ENCODE data around the gene PXYLP1.
"Not testable (repeated sequence)": the region's sequence is repeated elsewhere in the genome, so short reads cannot be mapped to it uniquely, and the experiment has no call there.

Gene PXYLP1, protein sequence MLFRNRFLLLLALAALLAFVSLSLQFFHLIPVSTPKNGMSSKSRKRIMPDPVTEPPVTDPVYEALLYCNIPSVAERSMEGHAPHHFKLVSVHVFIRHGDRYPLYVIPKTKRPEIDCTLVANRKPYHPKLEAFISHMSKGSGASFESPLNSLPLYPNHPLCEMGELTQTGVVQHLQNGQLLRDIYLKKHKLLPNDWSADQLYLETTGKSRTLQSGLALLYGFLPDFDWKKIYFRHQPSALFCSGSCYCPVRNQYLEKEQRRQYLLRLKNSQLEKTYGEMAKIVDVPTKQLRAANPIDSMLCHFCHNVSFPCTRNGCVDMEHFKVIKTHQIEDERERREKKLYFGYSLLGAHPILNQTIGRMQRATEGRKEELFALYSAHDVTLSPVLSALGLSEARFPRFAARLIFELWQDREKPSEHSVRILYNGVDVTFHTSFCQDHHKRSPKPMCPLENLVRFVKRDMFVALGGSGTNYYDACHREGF

DNA sequence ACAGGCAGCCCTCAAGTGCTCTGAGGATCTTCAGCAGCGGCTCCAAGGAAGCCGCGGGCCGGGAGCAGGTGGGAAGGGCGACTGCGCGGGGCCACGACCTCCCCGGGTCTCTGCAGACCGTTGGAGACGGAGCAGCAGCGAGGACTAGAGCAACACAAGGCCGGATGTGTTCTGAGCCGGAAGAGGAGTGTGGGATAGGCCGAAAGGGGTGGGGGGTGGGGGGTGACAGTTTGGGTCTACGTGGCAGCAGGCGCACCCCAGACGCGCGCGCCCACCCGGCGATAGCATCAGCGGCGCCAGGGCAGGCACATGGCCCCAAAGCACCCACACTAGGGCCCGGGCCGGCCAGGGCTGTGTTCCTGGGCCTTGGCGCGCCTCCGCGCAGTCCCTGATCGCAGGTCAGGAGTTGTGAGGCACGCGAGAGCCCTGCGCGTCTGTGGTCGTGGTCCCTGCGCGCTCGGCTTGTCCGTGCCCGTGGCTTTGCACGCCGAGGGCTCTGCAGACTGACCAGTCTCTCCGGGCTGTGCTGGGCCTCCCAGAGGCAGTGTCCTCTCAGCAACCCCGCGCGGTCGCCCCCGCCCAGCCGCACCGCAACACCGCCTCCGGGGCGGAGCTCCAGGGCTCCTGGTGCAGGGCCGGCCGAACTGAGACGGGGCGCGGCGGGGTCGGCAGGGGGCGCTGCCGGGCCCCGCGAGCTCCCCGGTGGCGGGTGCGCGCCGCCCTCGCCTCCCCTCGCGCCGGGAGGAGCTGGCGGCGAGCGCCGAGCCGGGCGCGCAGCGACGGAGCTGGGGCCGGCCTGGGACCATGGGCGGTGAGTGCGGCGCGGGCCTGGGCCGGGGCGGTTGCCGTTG is at the start of gene PXYLP1:
TSS of gene PXYLP1 (plus strand) at position 725 of the 851 bp plus-strand sequence. CDS start 28,351 bp downstream, outside the sequence.
- peak; percentile 87 for DNase-seq

DNA sequence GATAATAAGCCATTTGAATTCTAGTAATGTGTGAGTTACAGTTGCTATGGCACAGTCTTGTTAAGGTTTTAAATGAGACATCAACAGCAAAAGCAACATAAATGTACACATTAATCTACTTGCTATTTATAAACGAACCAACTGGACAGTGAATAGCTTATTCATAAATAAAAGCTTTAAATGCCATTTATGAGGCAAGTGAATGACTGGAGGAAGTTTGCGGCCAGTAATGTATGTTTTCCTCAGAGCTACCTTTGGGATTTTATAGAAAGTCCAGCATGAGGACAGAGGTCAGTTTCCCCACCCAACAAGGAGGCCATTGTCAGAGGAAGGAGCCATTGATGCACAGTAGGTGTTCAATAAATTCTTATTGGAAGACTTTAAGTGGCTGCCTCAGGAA is 48.0 kb upstream of the PXYLP1 start:
- DNase-seq, result no peak

DNA sequence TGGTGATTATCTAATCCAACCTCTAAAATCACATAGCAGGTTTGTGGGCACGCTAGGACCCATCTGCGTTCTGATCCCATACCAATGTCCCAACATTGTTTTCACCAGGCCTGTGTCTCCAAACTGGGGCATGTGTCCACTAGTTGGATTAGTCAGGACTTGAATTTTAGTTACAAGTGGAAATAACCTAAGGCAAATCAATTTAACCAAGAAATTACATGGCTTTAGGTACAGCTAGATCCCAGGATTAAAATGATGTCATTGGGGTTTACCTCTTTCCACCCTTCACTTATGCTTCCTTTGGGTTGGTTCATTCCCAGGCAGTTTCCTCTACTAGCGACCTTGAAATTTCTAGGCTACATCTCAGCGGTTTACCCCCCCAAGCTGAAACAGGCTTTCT is 47.2 kb upstream of the PXYLP1 start:
- DNase-seq, result no peak

DNA sequence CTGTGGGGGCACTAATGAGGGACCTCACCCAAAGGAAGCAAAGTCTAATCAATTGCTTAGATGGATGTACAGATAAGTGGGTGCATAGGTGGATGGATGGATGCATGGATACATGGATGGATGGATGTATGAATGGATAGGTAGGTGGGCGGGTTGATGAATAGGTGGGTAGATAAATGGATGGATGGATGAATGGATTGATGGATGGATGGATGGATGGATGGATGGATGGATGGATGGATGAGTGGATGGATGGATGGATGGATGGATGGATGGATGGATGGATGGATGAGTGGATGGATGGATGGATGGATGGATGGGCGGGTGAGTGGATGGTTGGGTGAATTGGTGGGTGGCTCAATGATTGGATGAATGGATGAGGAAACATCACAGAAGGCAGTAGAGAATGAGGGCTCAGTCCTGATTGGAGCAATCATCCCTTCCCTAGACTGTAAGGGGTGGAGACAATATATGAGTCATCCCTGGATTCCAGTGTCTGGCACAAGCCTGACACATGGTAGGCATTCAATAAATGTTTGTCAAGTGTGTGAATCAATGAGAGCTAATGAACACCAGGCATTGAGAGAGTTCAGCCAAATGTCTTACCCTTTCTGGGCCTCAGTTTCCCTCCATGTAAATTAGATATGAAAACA is 40.4 kb upstream of the PXYLP1 start:
- DNase-seq, result no peak

DNA sequence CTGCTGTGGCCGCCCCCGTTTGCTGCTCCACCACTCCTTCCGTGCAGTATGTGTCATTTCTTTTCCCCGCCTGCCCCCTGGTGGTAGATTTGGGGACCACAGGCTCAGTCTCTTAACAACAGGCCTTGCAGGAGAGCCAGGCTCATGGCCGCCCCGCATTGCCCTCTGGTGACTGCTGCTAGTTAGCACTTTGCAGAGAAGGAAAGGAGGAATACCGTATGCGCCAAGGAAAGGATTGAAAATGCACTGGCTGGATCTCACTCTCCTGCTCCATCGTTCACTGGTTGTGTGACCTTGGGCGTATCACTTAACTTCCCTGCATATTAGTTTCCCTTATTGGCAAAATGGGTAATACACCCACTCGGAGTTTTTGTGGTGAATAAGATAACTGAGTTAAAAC is 39.3 kb upstream of the PXYLP1 start:
- peak; percentile 91 for DNase-seq

DNA sequence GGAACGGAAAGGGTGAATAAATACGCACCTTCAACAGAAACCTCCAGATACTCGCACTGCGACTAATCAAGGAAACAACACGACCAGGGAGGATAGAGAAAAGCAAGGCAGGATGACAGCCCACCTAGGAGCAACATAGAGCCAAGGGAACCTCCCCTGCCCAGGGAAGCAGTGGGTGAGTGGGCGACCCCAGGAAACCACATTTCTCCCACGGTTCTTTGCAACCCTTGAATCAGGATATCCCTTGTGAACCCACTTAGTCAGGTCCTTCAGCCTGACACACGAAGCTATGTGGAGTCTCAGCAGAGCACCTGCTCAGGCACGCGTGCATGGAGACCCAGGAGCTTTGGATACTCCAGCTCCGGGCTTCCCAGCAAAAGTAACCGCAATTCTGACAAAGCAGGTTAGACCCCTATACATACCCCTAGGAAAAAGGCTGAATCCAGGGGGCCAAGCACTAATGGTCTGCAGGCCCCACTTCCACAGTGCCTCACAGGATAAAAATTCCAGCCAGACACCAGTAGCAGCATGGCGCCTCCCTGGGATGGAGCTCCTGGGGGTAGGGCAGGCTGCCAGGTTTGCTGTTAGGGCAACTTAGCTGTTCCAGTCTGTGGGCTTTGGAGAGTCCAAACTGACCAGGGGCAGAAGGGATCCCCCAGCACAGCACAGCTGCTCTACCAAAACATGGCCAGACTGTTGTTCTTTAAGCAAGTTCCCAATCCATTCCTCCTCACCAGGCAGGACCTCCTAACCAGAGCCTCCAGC is 38.4 kb upstream of the PXYLP1 start:
- no peak for DNase-seq

DNA sequence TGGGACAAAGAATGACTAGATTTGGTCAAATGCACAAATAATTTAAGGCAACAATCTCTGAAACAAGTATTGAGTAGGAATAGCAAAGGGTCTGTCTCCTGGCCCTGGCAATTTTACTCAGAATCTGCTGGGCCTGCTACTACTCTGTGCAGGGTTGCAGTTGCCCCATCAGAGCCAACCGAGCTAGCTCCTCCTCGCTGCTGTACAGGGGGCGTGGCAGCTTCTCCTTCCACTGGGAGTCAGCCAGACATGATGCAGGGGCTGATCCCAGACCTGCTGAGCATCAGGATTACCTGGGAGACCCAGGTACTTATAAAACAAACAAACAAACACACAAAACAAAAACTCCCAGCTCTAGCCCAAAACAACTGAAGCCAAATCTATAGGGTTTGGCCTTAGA is 30.5 kb upstream of the PXYLP1 start:
- no peak for DNase-seq

DNA sequence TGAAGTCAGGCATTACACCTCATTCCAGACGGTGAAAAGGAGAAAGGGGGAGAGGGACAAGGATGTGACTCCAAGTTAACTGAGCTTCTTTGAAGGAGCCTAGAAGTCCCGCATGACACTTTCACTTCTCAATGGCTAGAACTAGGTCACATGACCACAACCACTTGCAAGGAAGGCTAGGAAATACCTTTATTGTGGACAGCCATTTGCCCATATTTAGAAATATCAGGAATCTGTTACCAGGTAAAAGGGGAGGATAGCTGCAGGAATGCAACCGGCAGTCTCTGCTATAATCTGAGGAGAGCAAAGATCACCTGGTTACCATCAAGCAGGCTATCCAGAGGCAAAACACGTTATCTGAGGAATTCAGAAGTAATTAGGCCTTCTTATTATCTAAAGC is 28.9 kb upstream of the PXYLP1 start:
- DNase-seq, result no peak

DNA sequence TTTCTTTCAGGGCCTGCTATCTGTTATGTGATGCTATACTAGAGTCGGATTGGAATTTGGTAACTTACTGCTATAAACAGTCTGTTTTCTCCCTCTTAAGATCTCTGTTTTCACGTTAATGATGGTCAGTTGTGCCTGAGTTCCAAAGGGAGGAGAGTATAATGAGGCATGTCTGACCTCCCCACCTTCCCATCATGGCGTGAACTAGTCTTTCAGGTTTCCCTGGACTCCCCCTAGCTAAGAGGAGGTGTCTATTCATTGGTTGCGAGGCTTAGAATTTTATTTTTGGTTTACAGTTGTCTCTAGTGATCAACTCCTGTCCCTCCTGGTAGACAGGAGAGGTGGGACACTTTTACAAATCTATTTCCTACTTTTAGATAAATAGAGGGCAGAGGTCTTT is 27.8 kb upstream of the PXYLP1 start:
- DNase-seq, result no peak

DNA sequence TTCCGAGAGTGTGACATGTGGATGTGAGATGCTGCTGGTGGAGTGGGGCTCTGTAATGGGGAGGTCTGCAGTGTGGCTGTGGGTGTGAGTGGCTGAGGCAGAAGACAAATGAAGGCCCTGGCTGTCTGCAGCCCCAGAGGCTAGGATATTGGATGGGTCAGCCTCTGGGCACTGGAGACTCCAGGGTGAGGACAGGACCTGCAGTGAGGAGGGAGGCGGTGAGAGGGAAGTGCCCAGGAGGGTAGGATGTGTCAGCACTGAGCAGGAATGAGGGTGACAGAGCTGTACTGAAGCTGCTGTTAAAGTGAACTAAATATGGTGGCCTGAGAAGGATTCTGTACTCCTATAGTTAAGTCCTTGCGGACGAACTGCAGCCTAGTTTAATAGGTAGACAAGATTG is 27.3 kb upstream of the PXYLP1 start:
- no peak for DNase-seq

DNA sequence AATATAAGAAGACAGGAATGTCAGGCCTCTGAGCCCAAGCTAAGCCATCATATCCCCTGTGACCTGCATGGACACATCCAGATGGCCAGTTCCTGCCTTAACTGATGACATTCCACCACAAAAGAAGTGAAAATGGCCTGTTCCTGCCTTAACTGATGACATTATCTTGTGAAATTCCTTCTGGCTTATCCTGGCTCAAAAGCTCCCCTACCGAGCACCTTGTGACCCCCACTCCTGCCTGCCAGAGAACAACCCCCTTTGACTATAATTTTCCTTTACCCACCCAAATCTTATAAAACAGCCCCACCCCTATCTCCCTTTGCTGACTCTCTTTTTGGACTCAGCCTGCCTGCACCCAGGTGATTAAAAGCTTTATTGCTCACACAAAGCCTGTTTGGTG is 20.3 kb upstream of the PXYLP1 start:
- not testable (repeated sequence) for DNase-seq

DNA sequence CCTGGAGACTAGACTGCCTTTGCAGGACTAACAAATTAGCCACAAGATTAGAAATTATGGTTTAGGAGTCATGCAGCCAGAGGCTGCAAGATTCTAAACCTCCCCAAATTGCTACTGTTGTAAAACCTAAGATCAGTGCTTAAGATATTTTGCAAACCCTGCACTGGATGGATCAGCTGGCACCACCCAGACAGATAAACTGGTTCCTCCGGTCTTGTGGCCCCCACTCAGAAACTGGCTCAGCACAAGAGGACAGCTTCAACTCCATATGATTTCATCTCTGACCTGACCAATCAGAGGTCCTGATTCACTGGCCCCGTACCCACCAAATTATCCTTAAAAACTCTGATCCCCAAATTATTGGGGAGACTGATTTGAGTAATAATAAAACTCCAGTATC is 19.5 kb upstream of the PXYLP1 start:
- DNase-seq, result no peak

DNA sequence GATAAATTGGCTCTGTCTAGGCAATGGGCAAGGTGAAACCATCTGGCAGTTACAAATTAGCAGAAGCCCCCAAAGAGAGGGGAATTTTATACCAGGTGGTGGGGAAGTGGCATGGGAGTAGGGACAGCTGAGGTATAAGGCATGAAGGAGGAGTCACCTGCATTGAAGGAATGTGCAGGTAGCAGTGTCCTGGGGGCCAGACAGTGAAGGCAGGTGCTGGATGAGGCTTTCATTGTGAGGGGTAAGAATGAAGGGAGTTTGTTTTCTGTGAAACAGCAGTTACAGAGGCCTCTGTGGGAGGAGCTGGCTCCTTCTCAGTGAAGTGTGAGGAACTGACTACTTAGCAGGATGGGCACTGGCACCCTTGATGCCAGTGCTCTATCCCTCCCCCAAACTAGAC is 19.1 kb upstream of the PXYLP1 start:
- no peak for DNase-seq

DNA sequence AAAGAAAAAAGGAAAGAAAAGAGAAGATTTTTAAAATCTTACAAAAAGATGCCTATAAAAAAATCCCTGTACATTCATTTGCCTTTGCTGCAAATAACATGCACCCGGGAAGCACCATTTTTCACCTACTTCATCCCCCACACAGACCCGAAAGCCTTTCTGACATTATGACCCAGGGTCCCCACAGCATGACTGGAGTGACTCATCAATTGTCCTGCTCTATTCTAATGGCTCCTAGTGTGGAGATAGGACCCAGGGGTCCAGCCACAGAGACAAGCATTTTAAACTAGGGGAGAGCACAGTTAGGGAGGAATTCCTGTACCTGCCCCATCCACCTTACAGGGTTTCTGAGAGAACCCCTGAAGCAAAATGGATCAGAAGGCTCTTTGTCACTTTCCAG is 14.7 kb upstream of the PXYLP1 start:
- DNase-seq, result no peak

DNA sequence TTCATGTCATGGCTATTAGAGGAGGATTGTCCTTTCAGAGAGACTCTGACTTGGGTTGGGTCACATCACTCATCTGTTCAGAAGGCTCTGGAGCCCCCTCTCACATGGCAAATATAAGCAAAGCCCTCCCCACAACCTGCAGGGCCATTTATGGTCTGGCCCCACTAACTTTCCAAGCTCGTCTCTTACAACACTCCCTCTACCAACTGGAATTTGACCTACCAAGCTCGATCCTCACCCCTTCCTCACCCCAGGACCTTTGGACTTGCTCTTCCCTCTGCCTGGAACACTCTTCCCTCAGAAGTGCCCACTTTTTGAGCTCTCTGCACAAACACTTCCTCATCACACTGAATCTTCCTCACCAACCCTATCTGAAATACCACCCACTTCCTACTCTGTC is 14.2 kb upstream of the PXYLP1 start:
- no peak for DNase-seq

DNA sequence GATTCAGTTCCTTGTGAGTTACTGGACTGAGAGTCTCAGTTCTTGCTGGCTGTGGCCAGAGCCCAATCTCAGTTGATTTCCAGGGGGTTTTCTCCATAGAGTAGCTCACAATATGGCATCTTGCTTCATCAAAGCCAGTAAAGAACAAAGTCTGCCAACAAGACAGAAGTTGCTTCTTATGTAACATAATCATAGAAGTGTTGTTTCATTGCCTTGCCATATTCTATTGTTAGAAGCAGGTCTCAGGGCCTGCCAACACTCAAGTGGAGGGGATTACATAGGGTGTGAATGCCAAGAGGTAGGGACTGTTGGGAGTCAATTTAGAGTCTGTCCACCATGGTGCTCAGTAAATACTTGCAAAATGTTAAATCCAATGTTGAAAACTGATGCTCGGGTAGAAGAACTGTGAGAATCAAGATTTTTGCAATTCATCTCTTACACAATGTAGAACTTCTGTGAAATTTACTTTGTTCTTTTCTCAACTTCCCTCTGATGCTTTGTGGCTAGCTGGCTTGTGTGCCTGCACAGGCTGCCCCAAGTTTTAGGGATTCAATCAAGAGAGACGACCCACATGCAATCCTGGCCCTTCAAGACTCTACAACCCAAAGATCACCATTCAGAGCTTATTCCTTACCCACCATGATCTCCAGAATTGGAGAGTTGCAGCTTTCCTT is 13.3 kb upstream of the PXYLP1 start:
- no peak for DNase-seq

DNA sequence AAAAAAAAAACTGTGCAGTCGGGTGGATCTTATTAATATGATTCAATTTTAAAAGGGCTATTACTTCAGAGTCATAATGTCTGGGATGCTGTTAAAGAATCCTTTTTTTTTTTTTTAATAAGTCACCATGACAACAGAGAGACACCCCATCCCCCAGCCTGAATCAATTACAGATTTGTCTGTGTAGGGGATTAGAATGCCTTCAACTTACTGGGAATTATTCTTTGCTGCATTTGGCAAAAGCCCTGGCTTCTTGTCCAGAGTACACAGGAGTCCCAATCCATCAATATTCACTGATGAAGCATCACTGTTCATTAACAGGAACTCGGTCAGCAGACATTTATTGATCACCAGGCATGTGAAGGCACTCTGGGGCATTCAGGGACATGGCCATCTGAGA is 12.7 kb upstream of the PXYLP1 start:
- DNase-seq, result no peak

DNA sequence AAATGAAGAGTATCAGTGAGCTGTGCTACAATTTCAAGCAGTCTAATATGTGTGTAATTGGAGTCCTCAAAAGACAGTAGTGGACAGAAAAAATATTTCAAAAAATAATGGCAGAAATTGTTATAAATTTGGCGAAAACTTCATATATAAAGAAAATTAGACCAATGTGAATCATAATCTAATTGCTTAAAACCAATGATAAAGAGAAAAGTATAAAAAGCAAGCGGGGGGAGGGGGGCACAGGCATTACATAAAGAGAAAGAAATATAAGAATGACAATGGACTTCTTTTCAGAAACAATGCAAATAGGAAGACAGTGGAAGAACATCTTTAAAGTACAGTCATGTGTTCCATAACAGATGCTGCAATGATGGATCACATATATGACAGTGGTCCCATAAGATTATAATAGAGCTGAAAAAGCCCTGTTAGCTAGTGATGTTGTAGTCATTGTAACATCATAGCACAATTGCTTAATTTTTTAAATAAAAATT is 7.9 kb upstream of the PXYLP1 start:
- no peak for DNase-seq

DNA sequence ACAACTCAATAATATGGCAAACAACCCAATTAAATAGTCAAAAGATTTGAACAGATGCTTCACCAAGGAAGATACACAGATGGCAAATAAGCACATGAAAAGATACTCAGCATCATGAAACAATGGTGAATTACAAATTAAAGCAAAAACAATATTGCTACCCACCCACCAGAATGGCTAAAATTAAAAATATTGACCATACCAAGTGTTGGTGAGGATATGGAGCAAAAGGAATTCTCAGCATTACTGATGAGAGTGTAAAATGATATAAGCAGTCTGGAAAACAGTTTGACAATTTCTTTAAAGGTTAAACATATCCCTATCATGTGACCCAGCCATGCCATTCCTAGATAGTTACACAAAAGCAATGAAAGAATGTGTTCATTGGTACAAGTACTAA is 5.7 kb upstream of the PXYLP1 start:
- no peak for DNase-seq

DNA sequence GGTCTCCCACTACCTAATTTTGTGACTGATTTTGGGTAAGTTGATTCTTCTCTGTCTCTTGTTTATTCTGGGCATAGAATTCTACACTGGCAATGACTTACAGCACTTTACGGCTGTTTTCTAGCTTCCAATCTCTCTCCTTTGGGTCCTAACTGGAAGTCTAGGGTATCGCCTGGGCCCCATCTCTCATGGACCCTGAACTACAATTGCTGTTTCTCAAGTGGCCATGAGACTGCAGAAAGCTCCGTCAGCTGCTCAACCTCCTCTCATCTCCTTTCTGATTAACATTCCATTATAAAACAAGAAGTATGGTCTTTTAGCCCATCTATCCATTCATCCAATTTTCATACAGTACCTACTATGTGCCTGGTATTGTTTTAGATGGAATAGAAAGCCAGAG is 4.4 kb upstream of the PXYLP1 start:
- no peak for DNase-seq

DNA sequence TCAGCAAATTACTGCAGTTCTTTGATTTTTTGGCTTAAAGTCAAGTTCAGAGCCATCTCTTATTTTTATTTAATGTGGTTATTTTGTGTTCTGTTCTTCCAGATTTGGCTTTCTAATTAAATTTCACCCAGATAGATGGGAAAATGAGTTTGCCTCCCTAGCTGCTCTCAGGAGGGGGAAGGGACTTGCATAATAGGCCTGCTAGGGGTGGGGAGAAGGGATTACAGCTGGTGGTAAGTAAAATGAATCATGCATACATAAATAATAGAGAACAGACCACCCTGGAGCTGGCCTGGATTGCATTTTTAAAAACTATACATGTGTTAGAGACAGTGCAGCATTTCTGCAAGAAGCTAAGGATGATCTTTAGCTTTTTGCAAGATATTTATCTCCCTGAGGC is 3.9 kb upstream of the PXYLP1 start:
- no peak for DNase-seq

DNA sequence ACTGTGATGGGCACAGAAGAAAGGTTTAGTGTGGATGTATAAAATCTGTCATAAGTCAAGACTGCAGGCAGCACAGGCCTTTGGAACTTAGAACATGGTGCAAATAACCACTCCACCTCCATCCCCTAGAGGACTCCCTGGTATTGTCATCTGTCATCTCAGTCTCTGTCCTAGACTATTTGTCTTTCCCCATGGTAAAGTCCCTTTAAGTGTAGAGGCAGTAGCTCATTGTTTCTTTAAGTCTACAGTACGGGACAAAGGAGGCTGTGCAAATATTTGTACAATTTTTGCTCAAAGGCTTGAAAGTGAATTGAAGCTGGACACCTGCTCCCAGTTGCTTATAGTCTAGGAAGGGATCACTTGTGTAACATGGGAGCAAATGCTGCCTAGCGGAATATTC is 3.2 kb upstream of the PXYLP1 start:
- DNase-seq, result no peak

Measured in stimulated activated naive CD4-positive, alpha-beta T cell treated with Interleukin-2 at 50 U/mL for 16 hours (primary cell).